Hematopoietic multipotent progenitor cell treated with erythropoietin and hydrocortisone succinate and interleukin-3 and kit ligand, for 17 days (in vitro differentiated cells): ENCODE results near the gene BLACAT1.

Experiments
- DNase-seq: peaks from one replicate; pipeline ENCODE4 v3.0.0-alpha.2; 2015; ENCODE audit warnings: low spot score

The BLACAT1 gene

GRCh38 chr1:205454903-205455335, 926 bp downstream of the BLACAT1 start:
- no peak for DNase-seq

- no peak for DNase-seq
These were observed 2.4 kb downstream of the BLACAT1 start for GRCh38 chr1:205453466-205453865.

DNA sequence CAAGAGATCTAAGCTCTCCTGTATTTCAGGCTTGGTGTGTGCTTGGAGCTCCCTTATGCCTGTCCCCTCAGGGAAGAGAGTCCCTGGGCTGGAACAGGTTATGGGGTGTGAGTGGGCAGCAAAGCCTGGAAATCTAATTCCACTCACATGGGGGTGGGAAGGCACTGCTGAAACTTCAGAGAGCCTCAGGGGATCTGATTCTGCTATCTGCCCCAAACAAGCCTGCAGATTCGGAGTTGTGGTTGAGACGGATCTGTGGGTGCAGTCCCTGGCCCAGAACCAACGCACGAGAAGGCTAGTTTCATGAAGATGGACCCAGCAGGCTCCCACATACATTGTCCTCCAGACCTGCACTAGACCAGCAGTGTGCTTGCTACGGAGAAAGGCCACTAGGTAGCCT, 2.9 kb downstream of the BLACAT1 start:
- DNase-seq: no peak

DNA sequence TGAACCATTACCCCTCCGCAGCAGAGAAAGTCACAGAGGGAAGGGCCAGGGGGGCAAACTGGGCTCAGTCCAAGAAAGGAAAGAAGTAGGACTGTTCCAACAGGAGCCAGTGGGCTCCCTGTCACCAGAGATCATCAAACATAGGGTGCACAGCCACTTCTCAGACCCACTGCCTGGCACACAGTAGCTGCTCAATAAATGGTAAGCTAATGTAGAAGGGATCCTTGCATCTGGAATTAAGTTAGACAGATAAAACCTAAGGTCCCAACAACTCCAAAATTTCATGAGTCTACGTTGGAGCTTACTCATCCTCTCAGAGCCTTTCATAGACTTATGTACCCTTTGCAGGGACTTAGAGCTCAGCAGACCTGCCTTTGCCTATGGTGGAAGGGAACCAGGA, 3.5 kb downstream of the BLACAT1 start:
- no peak for DNase-seq

DNA sequence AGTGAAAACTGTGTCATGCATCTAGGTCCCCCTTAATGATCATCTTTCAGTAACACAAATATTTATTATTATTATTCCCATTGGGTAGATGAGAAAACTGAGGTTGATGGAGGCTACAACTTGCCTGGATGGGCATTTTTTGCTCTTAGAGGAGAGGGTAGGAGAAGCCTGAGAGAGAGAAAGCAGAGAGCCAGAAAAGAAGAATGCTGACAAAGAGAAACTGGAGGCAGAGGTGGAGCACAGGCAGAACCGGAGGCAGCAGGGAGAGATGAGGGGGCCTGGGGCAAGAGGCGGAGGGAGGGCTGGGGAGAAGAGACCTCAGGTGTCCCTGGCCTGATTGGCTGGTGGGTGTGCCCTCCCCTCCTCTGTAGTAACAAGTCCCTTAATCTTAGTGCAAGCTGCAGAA, 4.1 kb downstream of the BLACAT1 start:
- no peak for DNase-seq

DNA sequence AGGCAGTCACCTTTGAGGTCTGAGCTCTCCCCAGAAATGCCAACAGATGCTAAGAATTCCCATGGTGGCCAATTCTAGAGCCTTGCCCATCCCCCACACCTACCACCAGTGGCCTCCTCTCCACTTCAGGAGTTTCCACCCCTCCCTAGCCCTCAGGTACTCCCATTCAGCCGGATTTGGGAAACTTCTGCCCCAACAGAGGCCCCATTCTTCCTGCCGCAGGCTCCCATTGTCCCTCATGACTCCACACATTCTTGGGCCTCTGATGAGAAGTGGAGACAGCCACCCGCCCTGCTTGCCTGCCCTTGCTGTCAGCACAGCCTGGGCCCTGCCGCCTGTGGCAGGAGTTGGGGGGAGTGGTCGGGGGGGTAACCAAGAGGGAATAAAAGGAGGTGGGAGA, 4.6 kb downstream of the BLACAT1 start:
- DNase-seq: no peak

DNA sequence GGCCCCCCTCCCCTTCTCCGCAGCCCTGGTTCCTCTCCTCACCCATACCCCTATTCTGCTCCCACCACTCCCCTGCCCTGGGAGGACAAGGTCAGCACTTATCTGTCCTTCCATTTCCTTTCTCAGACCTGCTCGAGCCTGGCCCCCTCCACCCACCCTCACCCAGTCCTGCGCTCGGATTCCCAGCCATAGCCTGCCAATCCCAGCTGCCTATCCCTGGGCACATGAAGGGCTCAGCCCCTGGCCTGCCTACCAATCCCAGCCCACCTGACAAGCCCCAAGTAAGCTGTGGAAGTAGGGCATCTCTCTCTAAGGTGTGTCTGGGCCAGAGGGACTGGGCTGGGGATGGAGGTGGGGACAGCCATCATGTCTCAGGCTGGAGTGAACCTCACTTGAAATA, 5.4 kb downstream of the BLACAT1 start:
- no peak for DNase-seq

- DNase-seq: no peak
These were observed 5.9 kb downstream of the BLACAT1 start for GRCh38 chr1:205449750-205450443.

DNA sequence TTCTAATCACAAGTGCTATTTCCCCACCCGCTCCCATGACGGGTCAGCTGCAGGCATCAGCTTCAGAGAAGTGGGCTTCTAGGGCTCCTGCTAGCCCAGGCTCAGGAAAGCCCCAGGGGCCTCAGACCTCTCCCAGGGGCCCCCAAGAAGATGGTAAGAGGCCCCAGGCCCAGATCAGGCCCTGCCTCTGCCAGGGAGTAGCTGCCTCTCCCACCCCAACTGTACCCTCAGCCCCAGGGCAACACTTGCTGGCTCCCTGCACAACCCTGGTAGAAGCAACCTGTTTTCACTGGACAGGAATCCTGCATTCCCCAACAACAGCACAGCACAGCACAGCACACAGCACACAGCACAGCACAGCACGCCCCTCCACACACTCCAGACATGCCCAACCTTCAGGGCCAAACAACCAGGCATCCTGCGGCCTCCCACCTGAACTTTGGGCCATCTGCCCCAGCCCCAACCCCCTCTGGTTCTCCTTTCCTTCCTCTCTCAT, 6.5 kb downstream of the BLACAT1 start:
- DNase-seq: no peak

DNA sequence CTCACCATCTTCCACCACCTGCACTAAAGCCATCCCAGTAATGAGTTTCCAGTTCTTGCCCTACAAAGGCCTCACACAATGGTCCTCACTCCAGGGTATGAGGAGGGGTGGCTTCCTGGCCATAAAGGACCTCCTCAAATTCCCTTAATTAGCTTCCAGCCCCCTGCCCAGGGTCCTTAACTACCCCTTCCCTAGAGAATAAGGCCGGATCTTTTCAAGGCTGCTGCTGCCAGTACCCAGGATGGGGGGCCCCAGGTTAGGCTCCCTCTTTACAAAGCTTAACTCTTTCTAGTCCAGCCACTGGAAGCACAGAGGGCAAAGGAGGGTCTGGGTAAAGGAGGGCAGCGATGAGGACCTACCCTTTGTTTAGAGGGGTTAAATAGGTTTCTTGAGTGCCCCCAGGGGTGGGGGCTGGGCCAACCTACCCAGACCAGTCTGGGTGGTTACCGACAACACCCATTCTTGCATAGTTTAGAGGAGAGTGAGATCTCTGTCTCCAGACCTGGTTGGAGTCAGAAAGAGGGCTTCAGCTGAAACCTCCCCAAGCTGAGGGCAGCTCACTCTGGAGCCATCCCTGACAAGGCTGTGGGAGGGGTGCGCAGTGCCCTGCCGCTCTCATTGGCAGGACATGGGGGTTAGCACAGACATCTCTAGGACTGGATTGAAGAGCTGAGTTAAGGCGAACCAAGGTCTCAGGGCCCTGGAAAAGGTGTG, 7.1 kb downstream of the BLACAT1 start:
- no peak for DNase-seq

DNA sequence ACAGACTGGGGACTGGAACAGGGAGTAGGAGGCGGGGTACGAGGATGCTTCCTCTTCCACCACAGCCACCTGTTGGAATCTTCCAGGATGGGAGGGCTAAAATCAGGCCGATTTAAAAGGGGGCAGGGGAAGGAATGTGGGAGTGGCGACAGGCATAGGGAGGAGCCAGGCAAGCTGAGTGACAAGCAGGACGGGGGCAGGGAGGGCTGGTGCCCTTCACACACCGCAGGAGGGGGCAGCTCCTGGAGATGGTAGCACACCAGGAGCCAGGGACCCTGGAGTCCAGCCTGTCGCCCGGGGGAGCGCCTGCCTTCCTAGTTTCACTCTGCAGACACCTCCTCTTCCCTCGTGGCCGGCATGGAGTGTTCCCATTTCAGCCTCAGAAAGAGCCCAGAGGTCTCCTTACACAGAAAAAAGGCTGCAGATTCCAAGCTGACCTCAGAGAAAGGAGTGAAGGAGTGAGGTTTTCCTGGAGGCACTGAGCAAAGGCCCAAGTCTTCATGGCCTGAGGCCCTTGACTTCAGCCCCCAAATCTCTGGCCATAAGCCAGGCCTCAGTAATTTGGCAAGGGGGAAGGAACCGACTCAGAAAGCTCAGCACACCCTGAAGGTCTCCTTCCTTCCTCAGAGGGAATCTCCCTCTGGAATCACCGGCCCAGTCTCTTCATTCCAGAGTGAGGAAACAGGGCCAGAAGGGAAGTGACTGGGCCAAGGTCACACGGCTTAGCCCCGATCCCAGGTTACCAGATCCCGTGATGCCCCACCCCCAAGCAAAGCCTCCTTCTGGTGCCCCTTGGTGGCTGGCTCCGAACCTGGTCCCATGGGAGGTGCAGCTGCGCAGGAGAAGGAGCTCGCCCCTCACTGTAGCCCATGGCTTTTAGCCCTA, 8.1 kb downstream of the BLACAT1 start:
- no peak for DNase-seq

- no peak for DNase-seq
These were observed 9.0 kb downstream of the BLACAT1 start for GRCh38 chr1:205446828-205447227.

GRCh38 chr1:205445646-205445935, 10.3 kb downstream of the BLACAT1 start:
- no peak for DNase-seq

- no peak for DNase-seq
These were observed 10.8 kb downstream of the BLACAT1 start for GRCh38 chr1:205444931-205445645.

DNA sequence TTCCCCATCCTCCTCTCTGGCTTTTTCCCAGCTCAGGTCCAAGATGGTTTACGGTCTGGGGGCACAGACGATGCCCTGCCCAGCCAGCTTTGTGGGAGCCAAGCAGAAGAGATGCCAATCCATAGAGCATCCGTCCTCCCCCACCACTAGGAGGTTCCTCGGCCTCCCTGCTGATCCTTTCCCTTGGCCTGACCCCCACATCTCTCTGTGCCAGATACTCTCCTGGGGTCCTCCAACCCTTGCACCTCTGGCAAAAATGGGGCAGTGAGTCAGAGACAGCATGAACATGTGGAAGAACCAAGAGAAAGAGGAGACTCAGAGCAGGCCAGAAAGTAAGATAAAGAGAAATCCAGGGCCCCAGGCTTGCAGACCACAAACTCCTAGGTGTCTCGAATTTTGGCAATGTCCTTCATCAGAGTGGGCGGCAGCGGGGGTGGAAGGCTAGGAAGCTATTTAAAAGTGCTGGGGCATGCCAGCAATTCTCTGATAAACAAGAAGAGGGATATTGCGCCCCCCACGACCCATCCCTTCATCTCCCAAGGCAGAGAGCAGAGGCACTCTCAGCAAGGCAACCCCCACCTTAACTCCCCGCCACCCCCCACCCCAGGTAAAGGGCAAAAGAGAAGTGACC, 11.4 kb downstream of the BLACAT1 start:
- DNase-seq: no peak

DNA sequence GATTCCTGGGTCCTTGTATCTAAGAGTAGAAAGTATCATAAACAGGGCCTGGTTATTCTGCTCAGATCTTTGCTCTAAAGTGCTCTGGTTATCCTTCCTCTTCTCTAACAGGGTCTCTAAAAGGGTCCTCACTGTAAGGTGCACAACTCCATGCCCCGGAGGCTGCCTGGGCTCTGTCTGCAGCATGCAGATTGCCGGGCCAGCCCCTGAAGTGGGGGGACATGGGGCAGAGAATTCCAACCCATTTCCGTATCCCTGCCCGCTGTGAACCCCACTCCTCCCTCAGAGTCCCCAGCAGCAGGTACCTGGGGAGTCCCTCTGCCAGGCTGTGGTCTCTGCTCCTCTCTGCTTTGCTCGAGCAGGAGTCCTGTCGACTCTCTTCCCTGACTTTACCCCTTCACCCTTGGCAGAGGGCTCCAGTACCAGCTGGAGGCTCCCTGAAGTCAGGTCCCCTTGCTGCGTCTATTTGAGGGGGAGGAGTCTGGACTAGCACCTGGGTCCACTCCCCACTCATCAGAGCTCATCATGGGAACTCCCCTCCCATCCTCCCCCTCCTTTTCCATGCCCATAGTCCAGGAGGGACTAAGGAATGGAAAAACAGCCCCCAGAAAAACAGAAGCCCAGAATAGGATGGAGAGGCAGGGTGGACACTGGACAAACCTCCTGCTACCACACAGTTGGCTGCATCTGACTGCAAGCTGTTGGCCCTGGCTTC, 12.1 kb downstream of the BLACAT1 start:
- no peak for DNase-seq

- no peak for DNase-seq
These were observed 13.7 kb downstream of the BLACAT1 start for GRCh38 chr1:205442051-205442725.

- no peak for DNase-seq
These were observed 14.2 kb downstream of the BLACAT1 start for GRCh38 chr1:205441716-205442050.

DNA sequence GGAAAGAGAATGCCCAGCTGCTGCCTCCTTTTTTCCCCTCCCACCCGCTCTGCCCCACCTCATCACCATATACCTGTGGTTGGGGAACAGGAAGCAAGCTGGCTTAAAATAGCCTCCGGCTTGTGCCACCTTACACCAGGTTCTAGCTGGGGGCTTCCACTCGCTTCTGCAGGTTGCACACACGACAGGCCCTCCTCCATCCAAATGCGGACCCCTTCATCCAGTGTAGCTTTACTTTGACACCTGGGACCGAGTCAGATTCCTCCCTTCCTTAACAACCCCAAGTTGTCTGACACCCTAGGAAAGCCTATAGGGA, 14.6 kb downstream of the BLACAT1 start:
- no peak for DNase-seq

- DNase-seq: no peak
These were observed 15.1 kb downstream of the BLACAT1 start for GRCh38 chr1:205440476-205441317.
